Endothelial cell of umbilical vein (primary cell): ENCODE measurements around the gene EEF1AKMT4.

ENCODE experiments used
- EZH2 ChIP-seq: IDR thresholded peaks from 2 replicates; pipeline ENCODE4 v1.6.1; 2012; ENCODE audit warnings: borderline replicate concordance, low read depth, mild to moderate bottlenecking, moderate library complexity, low read length, inconsistent platforms; ENCODE audit not compliant: severe bottlenecking
- JUN ChIP-seq: IDR thresholded peaks from 2 replicates; pipeline ENCODE4 v1.6.1; 2011; ENCODE audit warnings: borderline replicate concordance, low read depth; ENCODE audit not compliant: insufficient read length, insufficient read depth
- MYC ChIP-seq: IDR thresholded peaks from one replicate; pipeline ENCODE4 v1.6.1; 2011; ENCODE audit warnings: mild to moderate bottlenecking, low read depth, low read length
- POLR2A ChIP-seq: IDR thresholded peaks from 2 replicates; pipeline ENCODE4 v1.6.1; 2012; ENCODE audit warnings: low read depth, mild to moderate bottlenecking, control low read depth, low read length
- POLR2AphosphoS5 ChIP-seq: IDR thresholded peaks from 2 replicates; pipeline ENCODE4 v1.6.1; 2012; ENCODE audit warnings: low read depth, mild to moderate bottlenecking, control low read depth, low read length, moderate library complexity; ENCODE audit not compliant: insufficient read depth
- TF ChIP-seq, protein P1 (sequence below), 2 donors: IDR thresholded peaks; 1 replicate in 1 of 2; 2 replicates in 1 of 2; pipeline ENCODE4 v1.5.1; 2011; ENCODE audit warnings: low read length in 2 of 2, mild to moderate bottlenecking in 2 of 2, moderate library complexity in 2 of 2, control low read depth in 1 of 2, inconsistent platforms in 1 of 2, low read depth in 1 of 2; ENCODE audit not compliant: insufficient read depth in 1 of 2; ENCODE audit errors: extremely low read depth in 1 of 2
- TF ChIP-seq, protein P2 (sequence below): IDR thresholded peaks from 2 replicates; pipeline ENCODE4 v1.6.1; 2011; ENCODE audit not compliant: insufficient read depth, insufficient read length

DNA sequence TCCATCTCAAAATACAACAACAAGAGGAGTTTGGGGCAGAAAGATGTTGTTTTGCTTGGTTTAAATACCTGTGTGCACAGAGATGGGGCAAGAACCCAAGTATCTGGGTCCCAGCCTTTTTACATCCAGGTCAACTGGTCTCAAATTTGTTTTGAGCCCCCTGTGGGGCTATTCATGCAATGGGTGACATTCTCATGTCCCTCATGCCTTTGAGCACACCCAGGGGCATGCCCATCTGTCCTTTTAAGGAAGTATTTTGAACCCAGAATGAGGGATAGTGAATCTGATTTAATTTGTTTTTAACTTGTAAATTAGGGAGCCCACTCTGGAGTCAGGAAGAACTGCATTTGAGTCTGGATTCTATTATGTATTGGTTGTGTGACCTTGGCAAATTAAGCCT, 48.6 kb upstream of the EEF1AKMT4 start:
- TF ChIP-seq, protein P1, sequence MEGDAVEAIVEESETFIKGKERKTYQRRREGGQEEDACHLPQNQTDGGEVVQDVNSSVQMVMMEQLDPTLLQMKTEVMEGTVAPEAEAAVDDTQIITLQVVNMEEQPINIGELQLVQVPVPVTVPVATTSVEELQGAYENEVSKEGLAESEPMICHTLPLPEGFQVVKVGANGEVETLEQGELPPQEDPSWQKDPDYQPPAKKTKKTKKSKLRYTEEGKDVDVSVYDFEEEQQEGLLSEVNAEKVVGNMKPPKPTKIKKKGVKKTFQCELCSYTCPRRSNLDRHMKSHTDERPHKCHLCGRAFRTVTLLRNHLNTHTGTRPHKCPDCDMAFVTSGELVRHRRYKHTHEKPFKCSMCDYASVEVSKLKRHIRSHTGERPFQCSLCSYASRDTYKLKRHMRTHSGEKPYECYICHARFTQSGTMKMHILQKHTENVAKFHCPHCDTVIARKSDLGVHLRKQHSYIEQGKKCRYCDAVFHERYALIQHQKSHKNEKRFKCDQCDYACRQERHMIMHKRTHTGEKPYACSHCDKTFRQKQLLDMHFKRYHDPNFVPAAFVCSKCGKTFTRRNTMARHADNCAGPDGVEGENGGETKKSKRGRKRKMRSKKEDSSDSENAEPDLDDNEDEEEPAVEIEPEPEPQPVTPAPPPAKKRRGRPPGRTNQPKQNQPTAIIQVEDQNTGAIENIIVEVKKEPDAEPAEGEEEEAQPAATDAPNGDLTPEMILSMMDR (IDR thresholded peaks at IDR 0.05; ENCODE audit: extremely low read depth in 1 of 2, insufficient read depth in 1 of 2, low read depth in 1 of 2, low read length in 2 of 2): no peak
- no peak for TF ChIP-seq JUN
- TF ChIP-seq POLR2AphosphoS5: no peak
- TF ChIP-seq, protein P2, sequence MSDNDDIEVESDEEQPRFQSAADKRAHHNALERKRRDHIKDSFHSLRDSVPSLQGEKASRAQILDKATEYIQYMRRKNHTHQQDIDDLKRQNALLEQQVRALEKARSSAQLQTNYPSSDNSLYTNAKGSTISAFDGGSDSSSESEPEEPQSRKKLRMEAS: no peak
- no peak for TF ChIP-seq MYC
- TF ChIP-seq EZH2: no peak
- TF ChIP-seq POLR2A: no peak
